ENCODE results near the gene SMARCA2.

- no peak for TF ChIP-seq CTCF (IDR thresholded peaks at IDR 0.05; ENCODE audit: low read depth, low read length)
- TF ChIP-seq EZH2phosphoT487 (IDR thresholded peaks at IDR 0.05; ENCODE audit: low read depth), result no peak
These were observed 158.7 kb downstream of the SMARCA2 start for GRCh38 chr9:2173861-2174260.

All from OCI-LY3 (cell line).